Renal pelvis (tissue), 4 donors: ENCODE measurements around the gene OBP2A. TPM values are rescaled to one million over a fixed set of nuclear protein-coding genes. Genes with fewer than 3 reads are reported as not detected.

Source experiments
- DNase-seq: peaks from one replicate; pipeline ENCODE4 v3.0.0-alpha.2; 2013
- polyA plus RNA-seq, 3 donors: library from polyadenylated mRNA; unstranded; fragments of 120-200 nt; gene quantifications; one replicate each; pipeline ENCODE4 v1.2.1, GENCODE V29; 2013; ENCODE audit not compliant: insufficient read length in 3 of 3

The OBP2A gene
- polyA plus RNA-seq, 3 donors = 0.23 to 0.30 TPM; not detected in 1

DNA sequence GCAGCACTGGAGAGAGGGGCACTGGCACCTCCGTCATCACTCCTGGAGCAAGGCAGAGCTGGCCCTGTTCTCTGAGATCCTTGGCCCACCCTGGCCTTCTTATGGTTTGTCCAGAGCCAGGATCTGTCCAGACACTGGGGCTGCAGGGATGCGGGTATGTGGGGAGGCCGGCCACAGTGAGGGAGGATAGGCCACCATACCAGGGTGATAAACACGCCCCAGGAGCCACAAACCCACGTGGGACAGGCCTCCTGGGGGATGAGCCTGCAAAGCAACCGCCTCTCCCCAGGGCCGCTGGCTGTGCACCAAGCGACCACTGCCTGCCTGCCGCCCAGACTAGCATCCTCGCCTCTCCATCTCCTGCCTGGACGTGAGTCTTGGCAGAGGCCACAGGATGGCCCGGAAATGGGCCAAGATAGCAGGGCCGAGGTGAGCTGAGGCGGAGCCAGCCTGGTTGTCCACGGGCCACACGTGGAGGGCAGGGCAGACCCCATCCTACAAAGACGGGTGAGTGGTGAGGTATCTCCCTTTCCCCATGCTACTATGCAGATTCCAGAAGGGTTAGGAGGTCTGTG lies 4.5 kb downstream of the OBP2A start:
- no peak for DNase-seq

DNA sequence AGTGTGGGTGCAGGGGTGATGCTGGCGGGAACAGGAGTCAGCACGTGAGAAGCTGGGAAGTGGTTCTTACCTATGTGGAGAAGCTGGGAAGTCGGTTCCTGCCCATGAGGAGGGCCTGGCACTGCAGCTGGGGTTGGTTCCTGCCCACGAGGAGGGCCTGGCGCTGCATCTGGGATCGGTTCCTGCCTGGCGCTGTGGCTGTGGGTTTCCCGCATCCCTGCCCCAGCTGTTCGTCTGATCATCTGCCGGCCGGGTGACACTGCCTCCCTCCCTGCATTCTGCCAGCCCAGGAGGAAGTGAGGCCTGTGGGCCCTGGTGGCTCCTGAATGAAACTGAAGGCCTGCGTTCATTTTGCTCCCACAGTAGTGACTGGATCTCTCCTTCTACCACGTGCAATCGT lies 5.1 kb downstream of the OBP2A start:
- DNase-seq = no peak

DNA sequence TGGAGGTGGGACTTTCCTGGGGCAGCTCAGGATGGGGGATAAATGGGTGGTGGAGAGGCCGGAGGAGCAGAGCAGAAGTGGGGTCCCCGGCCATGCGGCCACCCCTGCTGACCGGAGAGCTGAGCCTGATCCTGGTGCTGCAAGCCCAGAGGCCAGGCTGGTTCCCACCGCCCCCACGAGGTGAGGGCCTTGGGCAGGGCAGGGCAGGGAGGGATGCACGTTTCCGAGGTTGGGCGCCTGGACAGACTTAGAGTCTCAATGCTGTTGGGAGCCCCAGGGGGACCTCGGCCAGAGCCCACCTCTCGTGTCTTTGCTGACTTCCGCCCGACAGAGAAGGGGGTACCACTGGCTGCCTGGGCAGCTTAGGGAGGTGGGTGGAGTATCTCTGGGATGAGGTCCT lies 5.5 kb downstream of the OBP2A start:
- DNase-seq = no peak

DNA sequence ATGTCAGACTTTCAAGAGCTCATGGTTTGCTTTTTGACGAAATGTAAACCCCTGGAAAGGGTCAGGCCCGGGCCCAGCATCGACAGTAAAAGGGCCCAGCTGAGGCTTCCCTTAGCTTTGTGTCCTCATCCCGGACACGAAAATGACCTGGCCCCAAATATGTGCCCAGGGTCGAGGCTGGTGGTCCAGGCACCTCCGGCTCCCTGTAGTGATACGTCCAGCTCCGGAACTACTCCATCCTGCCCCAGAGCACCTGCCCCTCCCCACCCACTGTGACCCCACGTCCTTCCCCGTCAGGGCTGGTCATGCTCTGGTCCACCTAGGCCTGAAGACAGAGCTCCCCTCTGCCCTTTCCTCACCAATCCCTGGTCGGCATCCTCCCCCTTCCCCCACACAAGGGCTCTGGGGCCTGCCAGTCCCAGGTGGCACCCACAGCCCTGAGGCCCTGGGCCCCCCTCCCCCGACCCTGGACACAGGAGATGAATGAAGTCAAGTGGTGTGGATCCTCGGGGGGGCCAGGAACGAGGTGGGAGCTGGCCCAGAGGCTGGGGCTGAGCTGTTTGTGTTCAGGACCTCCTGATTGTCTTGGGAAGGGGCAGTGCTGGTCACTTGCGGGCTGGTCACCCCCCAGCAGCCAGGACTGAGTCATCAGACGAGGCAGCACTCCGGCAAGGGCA lies 6.2 kb downstream of the OBP2A start:
- no peak for DNase-seq

DNA sequence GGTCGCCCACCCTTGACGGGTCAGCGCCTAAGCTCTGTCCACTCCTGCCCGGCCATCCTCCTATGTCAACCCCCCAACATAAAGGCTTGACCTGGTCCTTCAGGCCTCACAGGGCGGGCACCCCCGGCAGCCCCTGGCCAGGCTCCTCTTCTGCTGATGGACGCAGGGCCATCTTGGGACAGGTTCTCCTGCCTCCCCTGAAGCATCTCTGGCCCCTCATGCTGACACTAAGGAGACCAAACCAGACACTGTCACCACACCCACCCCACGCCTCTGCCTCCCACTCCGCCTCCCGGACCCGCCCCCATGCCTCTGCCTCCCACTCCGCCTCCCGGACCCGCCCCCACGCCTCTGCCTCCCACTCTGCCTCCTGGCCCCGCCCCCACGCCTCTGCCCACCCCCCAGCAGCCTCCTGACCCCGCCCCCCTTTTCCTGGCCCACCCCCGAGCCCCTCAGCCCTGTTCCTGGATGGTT lies 6.8 kb downstream of the OBP2A start:
- no peak for DNase-seq

DNA sequence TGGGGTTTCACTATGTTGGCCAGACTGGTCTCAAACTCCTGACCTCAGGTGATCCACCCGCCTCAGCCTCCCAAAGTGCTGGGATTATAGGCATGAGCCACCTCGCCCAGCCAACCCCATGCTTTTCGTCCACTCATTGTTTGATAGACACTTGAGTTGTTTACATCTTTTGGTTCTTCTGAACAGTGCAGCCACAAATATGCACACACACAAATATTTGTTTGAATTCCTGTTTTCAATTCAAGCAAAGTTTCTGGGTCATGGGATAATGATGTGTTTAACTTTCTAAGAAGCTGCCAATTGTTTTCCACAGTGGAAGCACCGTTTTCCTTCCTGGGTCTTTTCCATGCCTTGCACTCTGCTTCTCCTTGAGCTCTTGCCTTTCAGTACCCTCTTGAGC lies 8.8 kb downstream of the OBP2A start:
- no peak for DNase-seq

DNA sequence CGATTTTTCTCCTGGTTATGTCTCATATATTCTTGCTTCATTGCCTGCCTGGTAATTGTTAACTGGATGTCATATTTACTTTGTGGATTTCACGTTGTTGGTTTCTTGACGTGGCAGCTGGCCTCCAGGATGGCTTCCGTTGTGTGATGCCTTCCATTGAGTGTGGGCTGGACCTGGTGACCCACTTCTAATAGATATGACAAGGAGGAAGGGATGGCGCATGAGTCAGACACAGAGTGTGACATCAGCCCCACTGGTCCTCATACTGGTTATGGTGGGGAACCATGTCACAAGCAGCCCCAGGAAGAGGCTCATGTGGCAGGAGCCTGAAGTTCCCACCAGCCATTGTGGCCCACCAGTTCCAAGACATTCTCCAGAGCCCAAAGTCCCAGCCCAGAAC lies 9.3 kb downstream of the OBP2A start:
- DNase-seq = no peak

DNA sequence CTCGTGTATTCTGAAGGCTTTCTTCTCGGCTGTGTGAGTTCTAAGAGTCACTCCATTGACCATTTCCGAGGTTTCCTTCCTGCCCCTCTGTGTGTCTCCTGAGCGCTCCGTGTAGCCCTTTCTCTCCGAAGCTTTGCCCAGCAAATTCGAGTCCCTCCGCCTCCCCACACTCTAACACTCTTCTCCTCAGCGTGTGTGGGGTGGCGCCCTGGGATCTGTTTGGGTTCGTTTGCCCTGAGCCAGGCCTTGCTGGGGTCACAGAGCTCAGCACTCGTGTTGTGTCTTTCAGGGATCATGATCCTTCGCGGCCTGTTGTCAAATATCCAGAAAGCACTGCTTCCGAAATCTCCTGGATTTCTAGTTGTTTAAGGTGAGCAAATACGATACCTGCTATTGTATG lies 10.0 kb downstream of the OBP2A start:
- DNase-seq = no peak

DNA sequence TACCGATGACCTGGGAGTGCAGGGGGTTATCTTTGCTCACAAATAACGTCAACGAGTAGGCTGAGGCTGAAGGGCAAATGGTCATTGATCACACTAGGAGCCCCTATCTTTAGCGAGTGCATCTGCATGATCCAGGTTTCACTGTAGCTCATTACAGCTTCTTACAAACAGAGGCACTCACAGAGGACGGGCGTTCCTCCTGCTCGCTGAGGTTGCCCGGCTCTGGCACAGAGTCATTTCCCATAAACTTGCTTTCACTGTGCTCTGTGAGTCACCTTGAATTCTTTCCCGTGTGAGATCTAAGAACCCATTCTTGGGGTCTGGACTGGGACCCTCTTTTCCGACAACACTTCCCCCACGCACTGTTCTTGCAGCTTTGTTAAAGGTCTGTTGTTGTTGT lies 13.7 kb downstream of the OBP2A start:
- no peak for DNase-seq

DNA sequence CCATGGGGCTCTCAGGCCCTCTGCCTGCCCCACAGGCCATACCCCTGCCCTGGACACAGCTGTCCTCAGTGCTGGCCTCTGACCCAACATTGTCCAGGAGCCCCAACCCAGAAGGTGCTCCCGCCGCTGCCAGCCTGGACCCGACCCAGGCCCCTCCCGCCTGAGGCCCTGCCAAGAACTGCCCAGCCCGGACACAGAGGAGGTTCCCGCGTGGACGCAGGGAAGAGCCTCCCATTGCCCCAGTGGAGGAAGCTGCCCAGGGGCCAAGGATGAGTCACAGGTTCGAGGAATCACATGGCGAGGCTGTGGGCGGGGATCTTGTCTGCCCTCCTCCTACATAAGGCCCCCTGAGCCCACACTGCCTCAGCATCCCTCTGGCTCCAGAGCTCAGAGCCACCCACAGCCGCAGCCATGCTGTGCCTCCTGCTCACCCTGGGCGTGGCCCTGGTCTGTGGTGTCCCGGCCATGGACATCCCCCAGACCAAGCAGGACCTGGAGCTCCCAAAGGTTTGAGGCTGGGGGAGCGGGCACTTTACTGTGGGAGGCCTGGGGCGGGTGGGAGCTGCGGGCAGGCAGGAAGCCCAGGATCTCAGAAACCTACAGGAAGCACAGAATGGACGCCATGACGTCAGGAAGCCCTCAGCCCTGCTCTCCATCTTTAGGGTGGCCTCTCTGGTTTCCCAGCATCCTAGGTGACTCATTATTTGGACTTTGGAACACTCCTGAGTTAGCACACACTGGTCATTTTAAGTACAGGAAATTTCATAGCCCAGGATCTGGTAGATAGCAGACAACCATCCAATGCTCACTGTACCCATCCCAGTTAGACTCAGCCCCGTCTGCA lies 15.7 kb downstream of the OBP2A start, which contains the start of gene PAEP:
Gene PAEP (plus strand): TSS at position 366 of the 844 bp plus-strand sequence.
- DNase-seq = no peak

DNA sequence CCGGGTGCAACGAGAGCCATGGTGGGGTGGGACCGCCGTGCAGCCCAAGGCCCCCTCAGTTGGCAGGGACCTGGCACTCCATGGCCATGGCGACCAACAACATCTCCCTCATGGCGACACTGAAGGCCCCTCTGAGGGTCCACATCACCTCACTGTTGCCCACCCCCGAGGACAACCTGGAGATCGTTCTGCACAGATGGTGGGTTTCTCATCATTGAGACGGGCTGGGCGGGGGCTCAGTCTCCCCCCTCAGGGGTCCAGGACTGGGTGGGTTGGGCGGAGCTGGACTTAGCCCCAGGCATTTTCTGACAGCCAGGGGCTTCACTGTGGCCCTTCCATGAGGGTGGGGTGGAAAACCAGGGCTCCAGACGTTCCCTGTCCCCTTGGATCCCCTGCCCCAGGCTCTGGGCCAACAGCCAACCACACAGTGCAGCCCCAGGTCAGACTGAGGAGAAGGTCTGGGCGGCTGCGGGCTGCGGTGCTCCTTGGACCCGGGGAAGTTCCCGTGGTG lies 16.4 kb downstream of the OBP2A start:
- DNase-seq = no peak

DNA sequence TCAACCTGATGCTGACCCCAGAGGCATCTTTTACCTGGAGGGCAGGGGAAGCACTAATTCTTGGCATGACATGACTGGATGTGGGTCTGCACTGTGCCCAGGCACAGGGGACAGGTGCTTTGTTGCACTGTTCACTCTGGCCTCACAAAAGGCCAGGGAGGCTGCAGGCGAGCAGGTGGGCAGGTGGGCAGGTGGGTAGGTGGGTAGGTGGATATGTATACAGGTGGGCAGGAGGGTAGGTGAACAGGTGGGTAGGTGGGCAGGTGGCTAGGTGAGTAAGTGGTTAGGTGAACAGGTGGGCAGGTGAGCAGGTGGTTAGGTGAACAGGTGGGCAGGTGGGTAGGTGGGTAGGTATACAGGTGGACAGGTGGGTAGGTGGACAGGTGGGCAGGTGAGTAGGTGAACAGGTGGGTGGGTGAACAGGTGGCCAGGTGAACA lies 17.1 kb downstream of the OBP2A start:
- DNase-seq = no peak

DNA sequence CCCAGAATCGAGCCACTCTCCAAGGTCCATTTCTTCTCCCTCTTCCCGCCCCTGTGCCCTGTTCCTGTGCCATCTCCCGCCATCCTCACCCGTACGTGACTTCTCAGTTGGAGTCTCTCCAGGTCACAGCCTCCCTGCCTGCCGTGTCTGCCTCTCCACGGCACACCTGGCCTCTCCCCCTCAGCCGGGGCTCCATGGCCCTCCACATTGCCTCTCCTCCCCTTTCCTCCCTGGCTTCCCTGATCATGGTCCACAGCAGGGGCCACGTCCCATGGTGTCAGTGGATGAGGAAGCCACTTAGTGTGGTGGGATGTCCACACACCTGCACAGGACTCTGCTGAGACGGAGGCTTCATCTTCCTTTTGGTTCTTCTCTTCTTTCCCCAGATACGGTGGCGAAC lies 17.9 kb downstream of the OBP2A start:
- no peak for DNase-seq

DNA sequence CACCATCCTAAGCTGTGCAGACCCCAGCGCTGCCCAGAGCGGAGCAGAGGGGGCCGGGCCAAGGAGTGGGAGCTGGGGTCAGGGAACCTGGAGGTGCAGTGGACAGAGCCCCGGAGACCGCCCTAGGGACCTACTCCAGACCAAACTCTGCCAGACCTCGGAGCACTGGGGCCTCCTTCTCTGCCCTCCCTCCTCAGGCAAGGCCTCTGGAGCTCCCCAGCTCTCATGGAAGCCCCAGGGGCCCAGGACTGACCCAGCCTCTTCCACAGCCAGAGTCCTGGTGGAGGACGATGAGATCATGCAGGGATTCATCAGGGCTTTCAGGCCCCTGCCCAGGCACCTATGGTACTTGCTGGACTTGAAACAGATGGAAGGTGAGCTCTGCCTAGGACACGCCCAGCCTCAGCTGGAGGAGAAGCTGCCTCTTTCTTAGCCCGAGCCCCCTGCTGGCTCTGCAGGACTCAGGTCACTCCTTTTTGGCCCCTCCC lies 19.3 kb downstream of the OBP2A start:
- no peak for DNase-seq

DNA sequence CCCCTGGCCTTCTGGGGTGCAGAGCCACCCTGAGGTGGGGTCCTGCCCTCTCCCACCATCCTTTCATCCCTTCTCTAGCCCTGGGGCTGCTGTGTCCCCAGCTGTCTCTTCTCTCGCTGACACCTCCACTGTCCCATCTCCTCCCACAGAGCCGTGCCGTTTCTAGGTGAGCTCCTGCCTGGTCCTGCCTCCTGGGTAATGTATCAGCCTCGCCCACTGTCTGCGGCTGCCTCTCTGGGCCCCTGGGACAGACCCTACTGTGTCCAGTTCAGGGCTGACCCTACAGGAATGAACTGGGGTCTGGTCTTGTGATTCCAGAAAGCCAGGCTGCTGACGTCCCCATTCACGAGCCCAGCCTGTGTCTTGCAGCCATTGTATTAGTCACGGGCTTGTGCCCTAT lies 19.7 kb downstream of the OBP2A start:
- no peak for DNase-seq

DNA sequence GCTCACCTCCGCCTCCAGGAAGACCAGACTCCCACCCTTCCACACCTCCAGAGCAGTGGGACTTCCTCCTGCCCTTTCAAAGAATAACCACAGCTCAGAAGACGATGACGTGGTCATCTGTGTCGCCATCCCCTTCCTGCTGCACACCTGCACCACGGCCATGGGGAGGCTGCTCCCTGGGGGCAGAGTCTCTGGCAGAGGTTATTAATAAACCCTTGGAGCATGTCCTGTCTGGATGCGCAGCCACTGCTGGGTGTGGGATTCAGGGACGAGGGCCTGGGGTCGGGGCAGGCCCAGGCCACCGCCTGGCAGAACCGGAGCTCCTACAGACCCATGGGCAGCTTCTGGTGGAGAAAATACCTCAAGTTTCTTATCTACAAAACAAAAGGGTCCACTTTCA lies 20.6 kb downstream of the OBP2A start:
- DNase-seq = no peak

DNA sequence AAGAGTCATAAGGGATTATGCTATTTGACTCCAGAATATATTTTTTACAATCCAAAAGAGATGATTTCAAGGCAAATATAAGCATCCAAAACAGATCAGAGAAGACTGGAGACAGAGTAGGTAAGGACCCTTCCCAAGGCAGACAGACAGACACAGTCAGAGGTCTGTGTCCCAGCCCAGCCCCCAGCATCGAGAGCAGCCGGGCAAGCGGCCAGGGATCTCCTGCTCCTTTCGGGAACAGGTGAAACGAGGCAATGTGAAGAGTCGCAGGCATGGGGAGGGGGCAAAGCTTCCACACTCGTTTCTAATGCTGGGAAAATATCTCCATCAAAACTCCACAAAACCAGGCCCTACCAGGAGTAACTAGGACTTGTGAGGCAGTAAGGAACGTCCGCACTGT lies 21.4 kb downstream of the OBP2A start:
- no peak for DNase-seq

DNA sequence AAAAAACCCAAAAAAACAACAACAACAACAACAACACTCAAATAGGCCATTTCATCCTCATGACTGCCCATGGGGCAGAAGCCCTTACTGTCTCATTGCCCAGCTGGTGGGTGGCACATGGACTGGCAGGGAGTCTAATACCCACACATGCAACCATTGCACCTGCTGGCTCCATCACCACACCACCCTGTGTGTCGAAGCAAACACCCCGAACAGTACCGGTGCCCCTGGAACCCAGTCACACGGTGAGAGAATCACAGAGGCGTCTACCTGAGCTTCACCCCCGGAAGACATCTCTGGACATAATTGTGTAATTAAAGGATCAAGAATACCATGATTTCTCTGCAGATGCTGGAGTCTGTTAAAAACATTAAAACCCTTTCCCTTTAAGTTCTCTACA lies 22.1 kb downstream of the OBP2A start:
- no peak for DNase-seq

DNA sequence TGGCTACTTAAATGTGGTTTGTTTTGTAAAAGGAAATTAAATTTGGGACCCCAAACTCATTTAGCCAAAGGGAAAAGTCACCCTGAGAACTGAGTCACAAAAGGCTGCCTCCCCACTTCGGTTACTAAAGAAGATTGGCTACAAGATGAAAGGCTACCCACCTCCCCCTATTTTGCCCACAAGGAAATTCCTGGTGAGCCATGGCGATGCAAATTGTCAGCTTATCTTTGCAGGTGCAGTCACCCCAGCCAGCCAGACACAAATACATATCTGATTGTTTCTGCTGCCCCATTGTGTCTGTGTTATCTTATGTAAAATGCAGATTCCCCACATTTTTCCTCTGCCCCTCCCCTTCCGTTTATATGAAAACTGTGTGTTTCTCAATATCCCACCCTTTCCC lies 24.5 kb downstream of the OBP2A start:
- DNase-seq = no peak

DNA sequence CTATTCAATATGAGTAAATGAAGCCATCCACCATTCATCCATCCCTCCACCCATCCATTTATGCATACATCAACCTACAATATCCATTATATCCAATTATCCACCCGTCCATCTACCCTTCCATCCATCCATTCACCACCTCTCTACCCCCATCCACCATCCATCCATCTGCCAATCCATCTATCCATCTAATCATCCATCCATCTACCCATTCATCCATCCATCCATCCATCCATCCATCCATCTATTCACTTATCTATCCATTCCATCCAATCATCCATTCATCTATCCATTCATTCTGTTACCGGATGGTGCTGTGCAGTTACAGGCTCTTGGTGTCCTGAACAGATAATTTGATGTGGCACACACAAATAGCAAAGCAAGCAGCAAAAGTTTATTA lies 26.3 kb downstream of the OBP2A start:
- no peak for DNase-seq

DNA sequence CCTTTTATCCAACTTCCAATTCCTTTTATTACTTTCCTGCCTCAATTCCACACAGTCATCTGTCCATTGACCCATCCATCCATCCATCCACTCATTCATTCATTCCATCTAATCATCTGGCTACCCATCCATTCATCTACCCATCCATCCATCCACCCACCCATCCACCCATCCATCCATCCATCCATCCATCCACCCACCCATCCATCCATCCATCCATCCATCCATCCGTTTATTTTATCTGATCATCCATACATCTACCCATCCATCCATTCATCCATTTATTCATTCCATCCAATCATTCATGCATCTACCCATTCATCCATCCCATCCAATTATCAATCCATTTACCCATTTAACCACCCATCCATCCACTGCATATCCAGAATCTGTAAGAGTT lies 27.2 kb downstream of the OBP2A start:
- DNase-seq = no peak

DNA sequence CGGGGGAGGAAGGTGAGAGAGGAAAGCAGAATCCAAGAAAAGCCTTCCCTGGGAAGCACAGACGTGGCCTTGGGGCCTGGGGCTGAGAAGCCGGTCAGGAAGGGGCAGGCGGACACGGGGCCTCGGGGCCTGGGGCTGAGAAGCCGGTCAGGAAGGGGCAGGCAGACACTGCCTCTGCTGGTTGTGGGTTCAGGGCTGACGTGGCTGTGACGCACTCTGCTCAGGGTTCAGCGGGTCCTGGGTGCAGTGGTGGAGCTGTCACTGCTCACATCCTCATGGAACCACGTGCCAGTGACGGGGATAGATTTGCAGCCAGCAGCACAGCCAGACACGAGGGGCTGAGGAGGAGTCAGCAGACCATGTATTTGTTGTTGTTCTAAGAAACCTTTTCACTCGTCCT lies 28.4 kb downstream of the OBP2A start:
- no peak for DNase-seq

DNA sequence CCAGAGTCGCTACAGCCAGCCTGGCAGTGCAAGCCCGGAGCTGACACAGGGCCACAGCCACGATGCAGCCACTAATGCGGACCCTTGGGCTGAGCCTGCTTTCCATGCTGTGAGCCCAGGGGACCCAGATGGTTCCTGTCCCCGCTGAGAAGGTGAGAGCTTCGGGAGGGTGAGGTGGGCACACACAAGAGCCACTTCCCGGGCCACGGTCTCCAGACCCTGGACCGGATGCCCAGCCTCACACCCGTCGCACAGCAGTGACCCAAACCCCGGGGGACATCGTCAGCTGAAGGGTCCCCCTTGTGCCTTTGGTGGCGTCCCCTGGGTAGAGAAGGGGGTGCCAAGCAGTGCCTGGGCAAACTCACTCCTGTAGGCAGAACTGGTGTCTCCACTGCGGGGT lies 29.0 kb downstream of the OBP2A start:
- no peak for DNase-seq
